Left renal cortex interstitium (tissue), 4 donors: ENCODE results near the gene UBE2D3. TPM values are rescaled to one million over a fixed set of nuclear protein-coding genes. Genes with fewer than 3 reads are reported as not detected.

Experiments used
- DNase-seq, 4 donors: peaks; one replicate each; pipeline ENCODE4 v3.0.0-alpha.2; 2013; ENCODE audit warnings: low read depth in 4 of 4, low spot score in 2 of 4, missing footprints in 1 of 4
- polyA plus RNA-seq, 4 donors: library from polyadenylated mRNA; unstranded; fragments of 120-200 nt; gene quantifications; one replicate each; pipeline ENCODE4 v1.2.1, GENCODE V29; 2013; ENCODE audit not compliant: insufficient read length in 4 of 4

The UBE2D3 gene
- polyA plus RNA-seq, 4 donors = 287 to 308 (median 291) TPM

GRCh38 chr4:102758241-102759160 is 68.8 kb downstream of the UBE2D3 start:
- no peak for DNase-seq

DNA sequence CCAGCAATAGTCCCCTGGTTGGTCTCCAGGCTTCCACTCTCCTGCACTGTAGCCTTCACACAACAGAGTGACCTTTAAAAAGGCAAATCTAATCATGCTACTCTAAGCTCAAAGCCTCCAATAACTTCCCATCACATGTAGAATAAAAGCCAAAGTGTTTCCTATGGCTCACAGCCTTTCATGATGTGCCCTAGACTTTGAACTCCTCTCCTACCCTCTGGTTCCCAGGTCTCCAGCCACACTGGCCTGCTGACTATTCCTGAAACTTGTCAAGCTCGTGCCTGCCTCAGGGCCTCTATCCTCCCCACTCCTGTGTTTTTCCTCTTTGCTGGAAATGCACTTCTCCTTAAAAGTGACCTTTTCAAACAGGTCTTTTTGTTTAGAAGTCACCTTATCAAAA is 69.7 kb downstream of the UBE2D3 start:
- no peak for DNase-seq

- no peak for DNase-seq
Measured at GRCh38 chr4:102754044-102754443, 73.3 kb downstream of the UBE2D3 start.

GRCh38 chr4:102751941-102752340 is 75.4 kb downstream of the UBE2D3 start:
- DNase-seq = no peak

Other genes with a start within 250 kb of the UBE2D3 start
- 10 to 100 TPM; 19.1 to 20.7 (median 19.8) TPM for gene MANBA, start 66.6 kb downstream of the UBE2D3 start, polyA plus RNA-seq
- gene CISD2, start 41.4 kb upstream of the UBE2D3 start, polyA plus RNA-seq = 10 to 100 TPM; 39.5 to 57.1 (median 54.0) TPM
- gene SLC9B1, start 192.2 kb upstream of the UBE2D3 start, polyA plus RNA-seq = 1 to 10 TPM; 2.9 to 4.6 (median 3.4) TPM
- 1 to 10 TPM; 6.1 to 9.9 (median 7.2) TPM for gene SLC9B2, start 249.2 kb upstream of the UBE2D3 start, polyA plus RNA-seq